GM12872 (cell line): ENCODE results near the gene CEP170B.

Experiments
- TF ChIP-seq, protein P1 (sequence below): IDR thresholded peaks from 3 replicates; pipeline ENCODE4 v1.5.1; 2011; ENCODE audit warnings: low read depth, mild to moderate bottlenecking, low read length, moderate library complexity; ENCODE audit not compliant: insufficient read depth

CEP170B gene

DNA sequence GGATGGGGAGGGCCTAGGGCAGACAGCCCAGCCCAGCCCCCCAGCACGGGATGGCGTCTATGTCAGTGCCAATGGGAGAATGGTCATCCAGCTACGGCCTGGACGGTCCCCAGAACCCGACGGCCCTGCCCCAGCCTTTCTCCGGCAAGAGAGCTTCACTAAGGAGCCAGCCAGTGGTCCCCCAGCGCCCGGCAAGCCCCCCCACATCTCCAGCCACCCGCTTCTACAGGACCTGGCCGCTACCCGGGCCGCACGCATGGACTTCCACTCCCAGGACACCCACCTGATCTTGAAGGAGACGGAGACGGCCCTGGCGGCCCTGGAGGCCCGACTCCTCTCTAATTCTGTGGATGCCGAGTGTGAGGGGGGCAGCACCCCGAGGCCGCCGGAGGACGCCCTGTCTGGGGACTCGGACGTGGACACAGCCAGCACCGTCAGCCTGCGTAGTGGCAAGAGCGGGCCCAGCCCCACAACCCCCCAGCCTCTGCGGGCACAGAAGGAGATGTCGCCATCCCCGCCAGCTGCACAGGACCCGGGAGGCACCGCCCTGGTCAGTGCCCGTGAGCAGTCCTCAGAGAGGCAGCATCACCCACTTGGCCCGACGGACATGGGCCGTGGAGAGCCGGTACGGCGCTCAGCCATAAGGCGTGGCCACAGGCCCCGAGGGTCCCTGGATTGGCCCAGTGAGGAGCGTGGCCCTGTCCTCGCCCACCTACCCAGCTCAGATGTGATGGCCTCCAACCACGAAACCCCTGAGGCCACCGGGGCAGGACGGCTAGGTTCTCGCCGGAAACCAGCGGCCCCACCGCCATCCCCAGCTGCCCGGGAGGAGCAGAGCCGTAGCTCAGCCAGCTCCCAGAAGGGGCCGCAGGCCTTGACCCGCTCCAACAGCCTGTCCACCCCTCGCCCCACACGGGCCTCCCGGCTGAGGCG, 21.9 kb downstream of the CEP170B start:
- TF ChIP-seq, protein P1, sequence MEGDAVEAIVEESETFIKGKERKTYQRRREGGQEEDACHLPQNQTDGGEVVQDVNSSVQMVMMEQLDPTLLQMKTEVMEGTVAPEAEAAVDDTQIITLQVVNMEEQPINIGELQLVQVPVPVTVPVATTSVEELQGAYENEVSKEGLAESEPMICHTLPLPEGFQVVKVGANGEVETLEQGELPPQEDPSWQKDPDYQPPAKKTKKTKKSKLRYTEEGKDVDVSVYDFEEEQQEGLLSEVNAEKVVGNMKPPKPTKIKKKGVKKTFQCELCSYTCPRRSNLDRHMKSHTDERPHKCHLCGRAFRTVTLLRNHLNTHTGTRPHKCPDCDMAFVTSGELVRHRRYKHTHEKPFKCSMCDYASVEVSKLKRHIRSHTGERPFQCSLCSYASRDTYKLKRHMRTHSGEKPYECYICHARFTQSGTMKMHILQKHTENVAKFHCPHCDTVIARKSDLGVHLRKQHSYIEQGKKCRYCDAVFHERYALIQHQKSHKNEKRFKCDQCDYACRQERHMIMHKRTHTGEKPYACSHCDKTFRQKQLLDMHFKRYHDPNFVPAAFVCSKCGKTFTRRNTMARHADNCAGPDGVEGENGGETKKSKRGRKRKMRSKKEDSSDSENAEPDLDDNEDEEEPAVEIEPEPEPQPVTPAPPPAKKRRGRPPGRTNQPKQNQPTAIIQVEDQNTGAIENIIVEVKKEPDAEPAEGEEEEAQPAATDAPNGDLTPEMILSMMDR = no peak

DNA sequence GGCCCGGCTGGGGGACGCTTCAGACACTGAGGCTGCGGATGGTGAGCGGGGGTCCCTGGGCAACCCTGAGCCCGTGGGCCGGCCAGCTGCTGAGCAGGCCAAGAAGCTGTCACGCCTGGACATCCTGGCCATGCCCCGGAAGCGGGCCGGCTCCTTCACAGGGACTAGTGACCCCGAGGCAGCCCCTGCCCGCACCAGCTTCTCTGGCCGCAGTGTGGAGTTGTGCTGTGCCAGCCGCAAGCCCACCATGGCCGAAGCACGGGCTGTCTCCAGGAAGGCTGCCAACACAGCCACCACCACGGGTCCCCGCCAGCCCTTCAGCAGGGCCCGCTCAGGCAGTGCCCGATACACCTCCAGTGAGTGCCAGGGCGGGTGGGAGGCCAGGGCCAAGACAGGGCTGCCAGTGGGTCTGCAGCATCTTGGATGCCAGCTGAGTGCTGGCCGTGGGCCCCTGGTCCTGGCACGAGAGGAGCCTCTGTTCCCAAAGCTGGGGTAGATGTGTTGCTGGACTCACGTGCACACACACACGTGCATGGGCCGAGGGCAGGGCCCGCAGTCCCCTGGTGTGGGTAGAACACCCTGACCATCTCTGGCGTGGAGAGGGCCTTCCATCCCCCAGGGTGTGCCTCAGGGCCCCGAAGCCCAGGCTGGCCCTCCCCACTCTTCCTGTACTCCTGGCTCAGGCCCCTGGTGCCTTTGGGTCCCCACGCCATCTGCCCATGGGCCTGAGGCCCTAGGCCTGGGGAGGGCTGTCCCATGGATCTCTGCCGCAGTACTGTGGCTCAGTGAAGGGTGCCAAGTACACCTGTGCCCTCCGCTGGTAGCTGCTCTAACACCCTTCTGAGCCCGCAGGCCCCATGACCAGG, 22.8 kb downstream of the CEP170B start:
- TF ChIP-seq, protein P1 = no peak

DNA sequence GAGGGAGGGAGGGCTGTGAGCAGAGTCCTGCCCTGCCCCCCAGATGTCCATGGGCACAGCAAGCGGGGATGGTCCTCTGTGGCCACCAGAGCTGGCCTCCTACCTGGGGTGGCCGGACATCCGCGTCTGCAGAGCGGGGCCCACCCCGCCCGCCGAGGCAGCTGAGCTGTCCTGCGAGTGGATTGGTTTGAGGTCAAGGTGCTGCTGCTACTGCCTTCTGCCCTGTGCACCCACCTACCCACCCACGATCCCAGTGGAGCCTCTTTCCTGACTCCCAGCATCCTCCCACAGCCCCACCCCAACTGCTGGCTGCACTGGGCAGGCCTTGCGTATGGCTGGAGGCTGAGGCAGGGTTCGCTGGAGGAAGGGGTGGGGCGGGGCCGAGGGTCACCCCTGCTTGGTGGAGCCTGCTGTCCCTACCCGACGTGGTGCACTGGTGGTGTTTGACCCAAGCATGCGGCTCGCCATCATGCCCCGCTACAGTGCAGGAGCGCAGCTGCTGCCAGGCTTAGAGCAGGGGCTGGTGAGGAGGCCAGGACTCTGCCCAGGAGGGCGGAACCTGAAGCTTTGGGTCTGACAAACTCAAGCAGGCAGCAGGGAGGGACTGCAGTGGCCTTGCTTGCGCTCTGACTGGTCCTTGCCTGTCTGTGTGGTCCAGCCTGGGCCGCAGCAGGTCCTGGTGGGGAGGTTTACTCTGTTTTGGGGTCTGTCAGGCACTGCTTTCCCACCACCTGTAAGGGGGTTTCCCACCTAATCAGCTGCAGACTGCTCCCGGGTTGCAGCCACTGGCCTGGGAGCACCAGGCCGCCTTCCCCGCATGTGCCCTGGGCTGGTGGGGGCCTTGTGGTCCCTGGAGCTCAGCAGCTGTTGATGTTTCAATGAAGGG, 23.7 kb downstream of the CEP170B start:
- TF ChIP-seq, protein P1 = no peak

GRCh38 chr14:104889375-104889757, 24.3 kb downstream of the CEP170B start:
- TF ChIP-seq, protein P1 = no peak

- TF ChIP-seq, protein P1 = no peak
Observed at GRCh38 chr14:104891121-104891551, 26.1 kb downstream of the CEP170B start.

GRCh38 chr14:104891664-104892530, 26.8 kb downstream of the CEP170B start:
- TF ChIP-seq, protein P1 = no peak
